Caki2 (cell line): Measurements from ENCODE around the gene MCTP2. TPM values are rescaled to one million over a fixed set of nuclear protein-coding genes. Genes with fewer than 3 reads are reported as not detected.

Source experiments
- DNase-seq: peaks from one replicate; pipeline ENCODE4 v3.0.0-alpha.2; 2015; ENCODE audit warnings: low read depth
- in situ Hi-C: cut with HindIII; loops from 2 replicates; pipeline ENCODE4 v1.10.0; 2016; ENCODE audit warnings: low sequenced_read_pairs, low pct_unique_long_range_greater_than_20kb, mixed read lengths
- total RNA-seq: library from RNA; depleted of rRNA; stranded (reverse); fragments of >200 nt; shearing (Covaris generic); gene quantifications from 2 replicates; pipeline ENCODE4 v1.2.3, GENCODE V29; 2014; ENCODE audit warnings: low replicate concordance

Gene MCTP2
- total RNA-seq, 1 experiment from 2014 or later: 13.0 TPM

DNA sequence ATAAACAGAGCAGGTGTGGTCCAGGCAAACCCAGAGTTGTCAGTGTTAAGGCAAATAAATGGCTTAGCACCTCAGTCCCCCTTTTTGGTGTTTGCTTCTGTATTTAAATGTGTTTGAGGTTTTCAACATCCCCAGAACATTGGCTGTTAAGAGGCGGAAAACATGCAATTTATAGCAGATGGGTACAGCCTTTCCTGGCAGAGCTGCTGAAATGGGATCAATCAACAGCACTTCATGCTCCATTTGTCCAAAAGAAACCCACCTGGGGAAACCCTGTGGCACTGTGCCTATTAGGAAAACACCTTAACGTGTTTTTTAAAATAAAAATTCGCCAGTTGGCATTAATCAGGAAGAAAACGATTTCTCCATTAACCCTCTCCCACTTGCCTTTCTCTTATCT lies 135.4 kb downstream of the MCTP2 start:
- in situ Hi-C loops: no loop called here
- no peak for DNase-seq

DNA sequence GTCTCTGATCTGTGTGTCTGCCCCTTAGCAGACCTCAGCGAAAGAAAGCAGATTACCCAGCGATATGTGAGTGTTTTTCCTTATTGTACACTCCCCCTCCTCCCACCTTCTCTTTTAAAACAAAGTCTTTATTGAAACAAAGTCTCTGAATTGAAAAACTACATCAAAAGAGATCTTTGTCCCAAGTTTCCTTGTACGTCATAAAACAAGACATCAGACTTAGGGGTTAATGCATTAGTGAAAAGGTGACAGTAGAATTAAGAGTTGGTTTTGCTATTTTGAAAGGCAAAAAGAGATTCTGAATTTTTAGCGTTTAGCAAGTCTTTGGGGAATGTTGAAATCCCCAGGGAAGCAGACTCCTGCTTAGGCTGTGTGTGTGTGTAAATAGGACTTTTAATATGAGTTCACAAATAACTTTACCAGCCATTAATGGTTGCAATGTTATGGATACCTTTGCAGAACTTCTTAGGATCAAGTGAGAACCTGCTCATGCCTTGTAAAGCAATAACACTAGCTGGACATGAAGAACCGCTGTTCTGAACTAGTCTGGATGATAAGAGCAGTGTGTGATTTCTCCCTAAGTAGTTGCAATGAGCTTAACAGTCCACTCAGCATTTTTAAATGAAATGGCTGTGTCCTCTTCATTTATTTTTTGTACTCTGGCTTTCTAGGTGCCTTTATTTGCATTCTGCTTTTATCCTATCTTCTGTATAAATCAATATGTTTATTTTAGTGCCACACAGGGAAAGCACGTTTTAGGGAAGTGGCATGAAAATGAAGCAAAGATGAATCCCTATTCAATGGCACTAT lies 136.6 kb downstream of the MCTP2 start:
- in situ Hi-C loops: no loop called here

DNA sequence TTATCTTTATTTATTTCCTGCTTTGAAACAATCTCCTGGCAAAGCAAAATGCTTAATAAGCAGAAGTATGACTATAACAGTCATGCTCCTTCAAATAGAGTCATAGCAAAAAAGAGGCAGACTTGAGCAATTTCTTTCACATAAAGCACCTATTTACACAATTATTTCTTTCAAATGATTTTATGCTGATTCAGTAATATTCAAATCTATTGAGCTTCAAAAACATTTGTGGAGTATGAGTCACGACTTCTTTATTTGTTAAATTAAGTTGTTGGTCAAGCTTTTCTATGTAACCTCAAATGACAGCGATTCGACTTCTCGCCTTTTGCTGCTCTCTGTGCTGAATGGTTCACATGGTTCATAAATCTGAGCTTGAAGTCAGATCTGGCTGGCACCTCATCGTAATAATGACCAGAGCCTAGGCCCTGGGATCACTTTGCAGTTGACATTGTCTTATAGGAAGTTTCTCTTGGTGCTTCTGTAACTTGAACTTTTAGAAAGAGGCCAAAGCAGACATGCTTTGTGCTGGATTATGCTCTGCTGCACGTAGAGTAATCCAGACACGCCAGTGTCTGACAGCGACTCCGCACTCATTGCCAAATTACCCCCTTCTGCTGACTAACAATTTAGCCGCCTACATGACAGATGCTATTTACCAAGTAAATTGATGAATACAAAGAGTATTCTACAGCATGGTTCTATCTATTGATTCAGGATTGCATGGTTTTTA lies 139.0 kb downstream of the MCTP2 start:
- no peak for DNase-seq
- in situ Hi-C loops: no loop called here

More for the DNA sequence above, 136.6 kb downstream of the MCTP2 start:
- DNase-seq: no peak

DNA sequence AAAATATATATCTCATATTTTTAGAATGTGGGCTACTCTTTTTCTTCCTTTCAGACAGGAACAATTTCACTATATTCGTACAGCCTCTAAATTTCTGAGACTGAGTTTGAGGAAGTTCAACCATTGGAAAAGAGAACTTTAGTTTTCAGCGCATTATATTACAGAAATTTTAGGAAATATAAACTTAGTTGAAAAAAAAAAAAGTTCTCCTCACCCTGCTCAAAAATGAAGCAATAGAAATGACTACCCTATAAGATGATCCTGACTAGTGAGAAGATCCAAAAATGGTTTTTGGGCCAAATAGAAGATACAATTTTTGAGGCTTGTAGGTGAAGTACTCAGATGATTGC lies 139.6 kb downstream of the MCTP2 start:
- in situ Hi-C loops: no loop called here
- DNase-seq: no peak

DNA sequence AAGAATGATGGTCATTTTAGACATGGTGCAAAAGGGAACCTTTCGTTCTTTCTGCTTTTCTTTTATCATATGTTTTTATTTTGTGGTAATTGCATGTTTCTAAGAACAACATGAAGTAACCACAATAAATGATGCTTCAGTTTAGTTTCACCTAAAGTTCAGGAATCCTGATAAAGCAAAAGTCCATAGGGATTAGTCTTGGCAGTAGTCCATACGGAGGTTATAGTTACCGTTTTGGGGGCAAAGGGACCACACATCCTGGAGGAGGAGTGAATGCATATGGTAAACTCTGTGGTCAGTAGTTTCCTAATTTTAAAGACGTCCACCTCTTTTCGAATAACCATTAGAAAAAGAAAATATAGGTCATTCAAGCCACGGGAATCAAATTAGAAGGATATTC lies 141.5 kb downstream of the MCTP2 start:
- in situ Hi-C loops: no loop called here
- no peak for DNase-seq

DNA sequence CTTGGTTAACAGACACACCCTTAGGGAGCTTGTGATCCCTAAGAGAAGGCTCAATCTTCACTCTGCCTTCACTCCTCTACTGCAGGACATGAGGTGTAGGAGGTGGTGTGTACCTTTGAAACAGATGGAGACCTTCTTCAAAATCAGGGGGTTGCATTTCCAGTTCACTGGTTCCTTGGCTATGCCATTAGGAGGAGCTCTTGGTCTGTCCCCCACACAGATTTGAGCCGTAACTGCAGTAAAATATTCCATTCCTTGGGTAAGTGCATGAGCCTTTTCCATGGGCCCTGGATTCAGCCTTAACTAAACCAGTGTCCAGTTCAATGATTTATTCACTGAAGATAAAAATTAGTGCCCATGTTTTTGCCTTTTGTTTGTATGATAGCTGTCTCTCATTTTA lies 144.6 kb downstream of the MCTP2 start:
- DNase-seq: no peak
- in situ Hi-C loops: no loop called here

DNA sequence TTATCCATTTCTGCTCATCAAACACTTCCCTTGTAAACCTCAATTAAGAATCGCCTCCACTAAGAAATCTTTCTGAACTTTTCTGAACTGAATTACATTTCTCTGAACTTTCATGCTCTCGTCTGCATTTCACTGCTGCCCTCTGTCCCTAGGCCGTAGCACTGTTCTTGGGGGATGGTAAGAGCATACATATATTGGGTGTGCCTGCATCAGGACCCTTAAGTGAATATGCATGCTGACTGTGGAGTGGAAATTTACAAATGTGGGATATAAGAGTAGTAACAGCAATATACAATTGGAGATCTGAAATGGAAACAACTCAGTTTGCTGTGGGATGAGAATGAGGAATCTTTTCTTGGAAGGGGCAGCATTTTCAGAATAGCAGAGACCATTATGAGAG lies 148.6 kb downstream of the MCTP2 start:
- no peak for DNase-seq
- in situ Hi-C loops: no loop called here

DNA sequence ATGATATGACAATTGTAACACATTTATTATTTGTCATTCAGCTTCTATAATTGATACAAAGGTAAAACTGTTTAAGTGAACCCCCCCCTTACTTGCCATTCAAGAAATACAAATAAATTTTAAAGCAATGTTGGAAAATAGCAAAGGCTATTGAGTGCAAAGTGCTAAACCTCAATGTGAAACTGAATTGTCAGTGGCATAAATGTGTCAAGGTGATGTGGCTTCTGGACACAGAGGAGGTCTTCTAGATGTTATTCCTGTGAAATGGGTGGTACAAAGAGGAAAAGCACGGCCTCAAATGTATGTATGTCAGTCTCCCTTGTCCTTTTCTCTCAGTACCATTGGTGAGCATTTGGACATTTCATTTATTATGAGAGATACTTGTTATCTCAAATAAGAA lies 149.4 kb downstream of the MCTP2 start:
- in situ Hi-C loops: no loop called here
- DNase-seq: no peak

DNA sequence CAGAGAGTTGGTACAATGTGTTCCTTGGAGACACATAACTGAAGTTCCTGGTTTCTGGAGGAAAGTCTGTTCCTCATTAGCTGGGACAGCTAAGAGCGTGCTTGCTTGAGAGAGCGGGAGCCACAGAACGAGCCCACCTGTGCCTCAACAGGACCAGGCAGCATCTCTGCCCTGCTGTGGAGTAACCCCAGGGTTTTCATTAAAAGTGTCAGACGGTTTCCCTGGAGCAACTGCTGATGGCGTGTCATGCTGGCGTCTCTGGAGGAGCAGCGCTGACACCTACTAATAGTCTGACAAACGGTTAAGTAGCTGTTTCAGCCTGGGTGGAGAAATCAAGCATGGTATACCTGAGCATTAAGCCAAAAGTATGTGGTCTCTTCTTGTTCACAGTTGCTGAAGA lies 150.0 kb downstream of the MCTP2 start:
- DNase-seq: no peak
- in situ Hi-C loops: no loop called here

DNA sequence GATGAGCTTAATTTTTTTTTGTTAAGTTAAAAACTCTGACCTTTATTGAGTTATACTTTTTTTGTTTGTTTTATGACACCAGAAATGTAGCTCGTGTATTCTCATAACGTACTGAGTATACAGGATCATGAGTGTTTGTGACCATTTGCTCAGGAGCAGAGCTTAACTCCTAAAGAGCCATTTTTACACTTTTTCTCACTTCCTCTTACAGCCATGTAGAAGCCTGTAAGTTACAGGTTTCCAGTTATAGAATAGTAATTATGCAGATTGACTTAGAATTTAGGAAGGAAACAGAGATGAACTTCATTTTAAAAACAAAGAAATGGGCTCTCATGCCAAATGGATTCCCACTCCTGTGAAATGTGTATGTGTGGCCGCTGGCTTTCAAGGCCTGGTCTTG lies 151.7 kb downstream of the MCTP2 start:
- DNase-seq: no peak
- in situ Hi-C loops: no loop called here

DNA sequence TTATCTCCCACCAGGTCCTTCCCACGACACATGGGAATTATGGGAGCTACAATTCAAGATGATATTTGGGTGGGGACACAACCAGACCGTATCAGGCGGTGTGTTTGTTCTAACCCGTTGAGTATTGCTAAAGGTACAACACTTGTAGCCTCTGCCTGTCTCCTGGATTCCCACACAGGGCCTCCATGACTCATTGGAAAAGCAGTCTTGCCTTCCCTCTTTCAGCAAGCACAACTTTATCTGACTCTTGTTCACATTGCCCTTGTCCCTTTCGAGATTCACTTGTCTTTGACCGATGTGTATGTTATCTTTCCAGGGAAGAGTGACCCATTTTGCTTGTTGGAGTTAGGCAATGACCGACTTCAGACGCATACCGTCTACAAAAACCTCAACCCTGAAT lies 152.3 kb downstream of the MCTP2 start:
- in situ Hi-C loops: no loop called here

DNA sequence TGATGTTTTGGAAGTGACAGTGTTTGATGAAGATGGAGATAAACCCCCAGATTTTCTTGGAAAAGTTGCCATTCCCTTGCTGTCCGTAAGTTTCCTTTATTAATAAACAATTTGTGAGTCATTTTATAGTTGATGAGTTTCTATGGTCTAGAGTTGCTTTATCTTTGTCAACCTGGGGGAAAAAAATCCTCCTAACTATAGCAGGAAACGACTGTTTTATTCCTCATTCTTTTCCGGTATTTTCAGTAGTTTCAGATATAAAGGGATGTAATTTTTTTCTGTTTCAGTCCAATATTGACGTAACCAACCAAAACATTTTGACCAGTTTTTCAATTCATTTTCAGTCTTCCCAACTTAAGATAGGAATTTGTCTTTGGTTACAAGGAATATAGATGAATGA lies 154.1 kb downstream of the MCTP2 start:
- no peak for DNase-seq
- in situ Hi-C loops: no loop called here

More for the DNA sequence above, 152.3 kb downstream of the MCTP2 start:
- DNase-seq: no peak

DNA sequence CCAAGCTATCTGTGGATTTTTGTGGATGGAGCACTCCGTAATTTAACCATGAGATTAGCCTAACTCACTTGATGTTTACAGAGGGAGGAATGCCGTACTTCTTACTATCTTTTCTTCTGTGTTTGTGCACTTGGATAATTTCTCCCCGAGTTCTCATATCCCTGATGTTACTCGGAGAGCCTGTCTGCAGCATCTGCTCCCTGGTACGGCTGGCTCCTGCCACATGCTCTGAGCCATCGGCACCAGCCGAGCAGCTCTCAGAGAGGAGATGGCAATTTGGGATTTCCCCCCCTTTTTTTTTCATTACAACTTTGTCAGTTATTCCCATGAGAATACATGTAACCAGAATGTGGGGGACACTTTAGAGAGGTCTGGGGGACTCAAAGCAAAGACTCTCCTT lies 155.0 kb downstream of the MCTP2 start:
- no peak for DNase-seq
- in situ Hi-C loops: no loop called here

DNA sequence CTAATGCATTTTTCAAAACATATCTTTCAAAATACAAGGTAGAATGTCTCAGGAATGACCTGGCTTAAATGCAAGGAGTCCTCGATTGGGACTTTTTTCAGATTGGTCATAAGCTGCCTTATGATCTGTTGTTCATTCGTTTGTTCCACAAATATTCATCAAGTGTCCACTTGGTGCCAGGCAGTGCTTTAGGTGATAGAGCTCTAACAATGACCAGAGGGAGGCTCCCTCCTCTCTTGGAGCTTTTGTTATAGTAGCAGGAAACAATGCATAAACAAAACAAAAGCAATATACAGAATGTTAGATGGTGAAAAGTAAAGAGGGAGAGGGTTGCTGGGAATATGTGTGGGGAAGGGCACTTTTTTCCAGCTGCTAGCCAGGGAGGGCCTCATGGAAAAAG lies 156.1 kb downstream of the MCTP2 start:
- DNase-seq: no peak
- in situ Hi-C loops: no loop called here

DNA sequence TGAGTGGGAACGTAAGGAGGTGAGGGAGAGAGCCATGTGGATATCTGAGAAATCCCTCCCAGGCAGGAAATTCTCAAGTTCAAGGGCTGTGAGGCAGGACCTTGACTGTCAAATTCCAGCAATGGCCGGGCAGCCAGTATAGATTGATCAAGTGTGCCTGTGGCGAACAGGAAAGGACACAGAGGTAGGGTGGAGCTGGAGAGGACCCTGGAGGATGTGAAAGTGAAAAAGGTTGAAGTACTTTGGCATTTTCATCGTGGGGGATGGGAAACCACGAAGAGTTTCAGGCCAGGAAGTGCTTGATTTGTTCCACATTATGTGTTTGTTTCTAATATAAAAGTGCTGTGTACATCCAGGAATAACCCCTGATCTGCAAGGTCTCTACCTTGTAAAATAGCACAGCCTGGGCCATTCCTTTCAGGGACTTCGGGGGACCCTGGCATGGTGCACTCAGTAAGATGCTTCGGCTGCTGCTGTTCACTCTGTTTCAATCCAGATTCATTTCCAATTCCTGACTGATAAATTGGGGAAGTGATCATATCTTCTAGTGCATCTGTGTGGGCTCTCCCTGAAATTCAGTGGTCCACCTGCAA lies 156.6 kb downstream of the MCTP2 start:
- in situ Hi-C loops: no loop called here

DNA sequence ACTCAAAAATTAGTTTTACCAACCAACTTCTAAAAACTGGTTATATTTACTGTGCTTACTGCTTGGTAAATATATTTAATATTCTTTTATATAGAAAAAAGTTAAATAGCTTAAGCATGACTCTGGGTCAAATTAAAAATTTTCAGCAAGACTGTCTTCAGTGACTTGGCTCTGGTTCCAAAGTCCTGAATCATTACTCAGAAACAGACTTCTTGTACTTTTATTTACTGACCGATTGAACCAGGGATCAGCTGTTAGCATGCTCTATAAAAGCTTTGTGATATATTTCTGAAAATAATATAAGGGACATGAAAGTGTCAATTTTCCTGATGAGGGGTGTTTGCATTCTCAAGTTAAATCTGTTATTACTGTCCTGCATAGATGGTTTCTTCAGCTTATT lies 164.3 kb downstream of the MCTP2 start:
- no peak for DNase-seq
- in situ Hi-C loops: no loop called here

More for the DNA sequence above, 156.6 kb downstream of the MCTP2 start:
- DNase-seq: no peak

DNA sequence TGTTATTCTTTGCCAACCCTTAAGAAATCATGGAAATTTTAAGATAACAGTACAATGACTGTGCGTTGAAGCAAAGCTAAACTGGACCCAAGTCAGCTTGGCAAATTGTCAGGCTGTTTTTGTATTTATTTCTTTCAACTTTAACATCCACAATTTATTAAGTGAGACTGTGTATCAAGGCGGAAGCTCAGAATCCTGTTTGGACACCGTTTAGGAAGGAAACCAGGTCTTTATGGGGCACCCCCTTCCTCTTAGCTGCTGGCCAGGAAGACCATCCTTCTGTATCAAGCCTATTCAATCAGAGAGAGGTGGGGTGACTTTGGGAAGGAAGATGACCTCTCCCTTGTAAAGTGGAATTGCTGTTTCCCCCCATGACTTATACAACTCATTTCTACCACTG lies 166.0 kb downstream of the MCTP2 start:
- in situ Hi-C loops: no loop called here
- DNase-seq: no peak

DNA sequence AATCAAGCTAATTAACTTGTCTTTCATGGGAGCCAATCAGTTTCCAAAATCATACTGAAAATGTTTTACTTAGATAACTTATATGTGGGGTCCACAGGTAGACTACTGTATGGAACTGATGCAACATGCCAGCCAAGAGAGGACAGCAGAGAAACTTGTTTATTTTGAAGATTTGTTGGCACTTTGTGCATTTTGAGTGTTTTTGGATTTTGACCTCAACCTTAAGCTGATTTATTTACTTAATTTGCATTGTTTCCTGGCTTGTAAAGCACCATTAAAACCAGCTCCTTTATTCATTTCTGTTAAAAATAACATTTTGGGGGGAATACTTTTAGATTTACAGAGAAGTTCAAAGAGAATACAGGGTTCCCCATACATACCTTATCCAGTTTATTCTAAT lies 166.6 kb downstream of the MCTP2 start:
- no peak for DNase-seq
- in situ Hi-C loops: no loop called here

DNA sequence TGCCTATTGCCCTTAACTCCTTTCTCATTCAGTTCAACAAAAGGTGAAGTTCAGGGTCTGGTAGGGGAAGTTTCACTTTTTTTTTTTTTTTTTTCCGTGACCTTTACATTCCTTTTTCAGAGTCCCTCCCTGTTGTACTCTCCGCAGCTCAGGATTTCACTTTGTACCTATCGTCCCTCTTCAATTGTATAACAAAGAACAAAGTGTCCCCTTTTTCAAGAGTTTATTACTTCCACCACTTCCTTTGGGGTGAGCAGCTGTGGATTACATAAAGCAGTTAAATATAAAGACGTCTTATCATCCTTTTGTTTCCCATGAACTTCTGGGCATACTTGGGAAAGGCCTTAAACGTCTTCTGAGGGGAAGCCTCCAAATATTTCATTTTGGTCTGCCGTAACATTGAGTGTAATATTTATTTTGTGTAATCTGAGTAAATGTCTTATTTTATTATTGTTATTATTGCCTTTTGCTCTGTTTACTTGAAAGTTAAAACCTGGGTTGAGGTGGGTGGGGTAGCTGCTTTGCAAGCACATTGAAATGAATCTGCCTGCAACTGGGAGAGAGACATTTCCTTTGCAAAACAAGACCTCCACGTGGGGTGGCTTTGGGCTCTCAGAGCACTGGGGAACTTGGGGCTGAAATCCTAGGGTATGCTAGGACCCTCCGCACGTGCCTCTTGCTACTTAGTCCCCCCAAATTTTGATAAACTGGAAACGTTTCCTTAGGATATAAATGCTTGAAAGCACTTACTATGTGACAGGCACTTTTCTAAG lies 169.4 kb downstream of the MCTP2 start:
- in situ Hi-C loops: no loop called here
- DNase-seq: no peak
